Measurements from ENCODE around the gene ZFP62. TPM values are rescaled to one million over a fixed set of nuclear protein-coding genes. Genes with fewer than 3 reads are reported as not detected.
A peak's percentile ranks its signal among the peaks of the same experiment; 100 is the strongest.

Gene ZFP62
- polyA plus RNA-seq, 3 donors = 67.6 to 70.6 (median 69.2) TPM

GRCh38 chr5:180813420-180813819 is 47.7 kb downstream of the ZFP62 start:
- DNase-seq (ENCODE audit: low read depth in 3 of 3, low spot score in 2 of 3) = no peak

GRCh38 chr5:180811623-180812124 is 49.4 kb downstream of the ZFP62 start:
- no peak for DNase-seq (ENCODE audit: low read depth in 3 of 3, low spot score in 2 of 3)

GRCh38 chr5:180810959-180811622 is 50.0 kb downstream of the ZFP62 start:
- DNase-seq (ENCODE audit: low read depth in 3 of 3, low spot score in 2 of 3) = no peak

- peak; percentile 91 to 94 (median 93) for DNase-seq (ENCODE audit: low read depth in 3 of 3, low spot score in 2 of 3)
Observed at GRCh38 chr5:180810210-180810958, 50.7 kb downstream of the ZFP62 start.

- DNase-seq (ENCODE audit: low read depth in 3 of 3, low spot score in 2 of 3) = peak in 1 of 3 donors; percentile 91
Observed at GRCh38 chr5:180809403-180810209, 51.5 kb downstream of the ZFP62 start.

GRCh38 chr5:180808461-180809000 is 52.5 kb downstream of the ZFP62 start:
- DNase-seq (ENCODE audit: low read depth in 3 of 3, low spot score in 2 of 3) = no peak

GRCh38 chr5:180807654-180808414 is 53.2 kb downstream of the ZFP62 start:
- DNase-seq (ENCODE audit: low read depth in 3 of 3, low spot score in 2 of 3) = no peak

- no peak for DNase-seq (ENCODE audit: low read depth in 3 of 3, low spot score in 2 of 3)
Observed at GRCh38 chr5:180807046-180807445, 54.0 kb downstream of the ZFP62 start.

GRCh38 chr5:180806351-180807011 is 54.6 kb downstream of the ZFP62 start:
- no peak for DNase-seq (ENCODE audit: low read depth in 3 of 3, low spot score in 2 of 3)

GRCh38 chr5:180804129-180804618 is 56.9 kb downstream of the ZFP62 start:
- no peak for DNase-seq (ENCODE audit: low read depth in 3 of 3, low spot score in 2 of 3)

GRCh38 chr5:180803181-180804128 is 57.6 kb downstream of the ZFP62 start:
- no peak for DNase-seq (ENCODE audit: low read depth in 3 of 3, low spot score in 2 of 3)

- no peak for DNase-seq (ENCODE audit: low read depth in 3 of 3, low spot score in 2 of 3)
Observed at GRCh38 chr5:180802325-180803180, 58.5 kb downstream of the ZFP62 start, which contains the start of gene MGAT1. Gene MGAT1 (minus strand): TSS chr5:180802806. CDS start chr5:180792971, 9,835 bp downstream.

GRCh38 chr5:180801596-180802324 is 59.3 kb downstream of the ZFP62 start:
- DNase-seq (ENCODE audit: low read depth in 3 of 3, low spot score in 2 of 3) = no peak

- DNase-seq (ENCODE audit: low read depth in 3 of 3, low spot score in 2 of 3) = no peak
Observed at GRCh38 chr5:180799902-180800801, 60.9 kb downstream of the ZFP62 start.

- DNase-seq (ENCODE audit: low read depth in 3 of 3, low spot score in 2 of 3) = no peak
Observed at GRCh38 chr5:180799194-180799593, 61.9 kb downstream of the ZFP62 start.

- DNase-seq (ENCODE audit: low read depth in 3 of 3, low spot score in 2 of 3) = no peak
Observed at GRCh38 chr5:180798193-180798592, 62.9 kb downstream of the ZFP62 start.

Data from right renal cortex interstitium (tissue), 3 donors.